Calu3 (cell line): ENCODE results near the gene ACCS. TPM values are rescaled to one million over a fixed set of nuclear protein-coding genes. Genes with fewer than 3 reads are reported as not detected.

Source experiments
- BruUV-seq: library from RNA; stranded (reverse); fragments of 400-500 nt; replicated peaks from 2 replicates; lab custom pipeline; 2021; lab: Mats Ljungman, UMichigan
- CTCF ChIA-PET: fragments of 300-600 bp; sonication (Branson Sonifier 250); formaldehyde crosslinking; loops from one replicate; lab custom pipeline; 2022; ENCODE audit warnings: antibody characterized with exemption; lab: Charles Lee
- DNase-seq: peaks from one replicate; pipeline ENCODE4 v3.0.0; 2022
- H3K27ac Mint-ChIP-seq: one replicate; pipeline ENCODE4 v1.8.0; 2022; ENCODE audit warnings: mixed read lengths; ENCODE audit not compliant: unreplicated experiment
- H3K27me3 Mint-ChIP-seq: one replicate; pipeline ENCODE4 v1.8.0; 2022; ENCODE audit warnings: mixed read lengths; ENCODE audit not compliant: unreplicated experiment
- H3K36me3 Mint-ChIP-seq: one replicate; pipeline ENCODE4 v1.8.0; 2022; ENCODE audit warnings: mild to moderate bottlenecking, moderate library complexity, mixed read lengths; ENCODE audit not compliant: insufficient read depth, unreplicated experiment
- H3K4me1 Mint-ChIP-seq: one replicate; pipeline ENCODE4 v1.8.0; 2022; ENCODE audit warnings: mild to moderate bottlenecking, low read depth, mixed read lengths; ENCODE audit not compliant: unreplicated experiment
- H3K4me3 Mint-ChIP-seq: one replicate; pipeline ENCODE4 v1.8.0; 2022; ENCODE audit warnings: mild to moderate bottlenecking, low read depth, moderate library complexity, mixed read lengths; ENCODE audit not compliant: unreplicated experiment
- H3K9me3 Mint-ChIP-seq: one replicate; pipeline ENCODE4 v1.8.0; 2022; ENCODE audit warnings: low read depth, mixed read lengths; ENCODE audit not compliant: unreplicated experiment
- CTCF ChIP-seq: fragments of 200-600 bp; IDR thresholded peaks from one replicate; pipeline ENCODE4 v1.8.0; 2022; ENCODE audit warnings: antibody characterized with exemption; ENCODE audit not compliant: unreplicated experiment
- intact Hi-C: fragments of 100-400 bp; cut with micrococcal nuclease; formaldehyde crosslinking; loops from one replicate; pipeline ENCODE4 v1.10.0; 2022; ENCODE audit not compliant: unreplicated experiment
- total RNA-seq: library from RNA; stranded (reverse); gene quantifications from 2 replicates; pipeline ENCODE4 v1.2.3, GENCODE V29; 2022

ACCS gene
- total RNA-seq, 1 experiment from 2014 or later, result 17.9 TPM

GRCh38 chr11:44066732-44067141 is 667 bp downstream of the ACCS start:
- Mint-ChIP-seq H3K4me3 (peak overlapping the region; percentile 96), H3K36me3 (peaks cover 12% of the 10 kb centered on the region), H3K9me3 (no peaks in the 10 kb centered on the region), H3K4me1 (no peaks in the 10 kb centered on the region), H3K27ac (peak overlapping the region; percentile 98), H3K27me3 (no peaks in the 10 kb centered on the region)
- CTCF ChIA-PET, result no interaction called here
- intact Hi-C loops, result no loop called here
- TSS peak; percentile 66 for BruUV-seq
- peak; percentile 19 for DNase-seq
- no peak for TF ChIP-seq CTCF

- H3K4me1 Mint-ChIP-seq, result no peaks in the 10 kb centered on the region
- H3K9me3 Mint-ChIP-seq, result no peaks in the 10 kb centered on the region
- CTCF ChIA-PET, result interaction anchor here (0.5 kb wide), 1 partner anchor 421 kb away, joined by 4 read pairs; no protein-coding TSS in a partner anchor
- H3K4me3 Mint-ChIP-seq, result peak overlapping the region; percentile 96
- no peak for TF ChIP-seq CTCF
- BruUV-seq, result no TSS peak
- no peak for DNase-seq
- intact Hi-C loops, result no loop called here
- H3K27ac Mint-ChIP-seq, result peak overlapping the region; percentile 98
- peaks cover 12% of the 10 kb centered on the region for H3K36me3 Mint-ChIP-seq
- H3K27me3 Mint-ChIP-seq, result no peaks in the 10 kb centered on the region
Measured at GRCh38 chr11:44067266-44067665, 1.2 kb downstream of the ACCS start.

GRCh38 chr11:44068180-44068579 is 2.1 kb downstream of the ACCS start:
- peaks cover 12% of the 10 kb centered on the region for H3K36me3 Mint-ChIP-seq
- no peaks in the 10 kb centered on the region for H3K27me3 Mint-ChIP-seq
- CTCF ChIA-PET, result no interaction called here
- H3K9me3 Mint-ChIP-seq, result no peaks in the 10 kb centered on the region
- no peak for DNase-seq
- no TSS peak for BruUV-seq
- no peak overlapping the region for H3K27ac Mint-ChIP-seq
- no peaks in the 10 kb centered on the region for H3K4me1 Mint-ChIP-seq
- intact Hi-C loops, result no loop called here
- no peak overlapping the region for H3K4me3 Mint-ChIP-seq
- TF ChIP-seq CTCF, result no peak

- Mint-ChIP-seq H3K27me3 (no peaks in the 10 kb centered on the region), H3K9me3 (no peaks in the 10 kb centered on the region), H3K27ac (no peak overlapping the region), H3K36me3 (peaks cover 11% of the 10 kb centered on the region), H3K4me3 (no peak overlapping the region), H3K4me1 (no peaks in the 10 kb centered on the region)
- no peak for TF ChIP-seq CTCF
- DNase-seq, result no peak
- BruUV-seq, result no TSS peak
- intact Hi-C loops, result no loop called here
- CTCF ChIA-PET, result interaction anchor here (1.0 kb wide), 1 partner anchor 23 kb away, joined by 3 read pairs; no protein-coding TSS in a partner anchor
Measured at GRCh38 chr11:44071157-44071556, 5.1 kb downstream of the ACCS start.
